PC-3 (cell line): ENCODE data around the gene NTN1. TPM values are rescaled to one million over a fixed set of nuclear protein-coding genes. Genes with fewer than 3 reads are reported as not detected.

Experiments
- ATAC-seq: fragments of 200-7000 bp; cut with Tn5 transposase; 2 replicates; pipeline ENCODE4 v1.9.1; 2020; ENCODE audit warnings: mild to moderate bottlenecking, moderate library complexity
- BruUV-seq: library from RNA; stranded (reverse); fragments of 400-500 nt; replicated peaks from 2 replicates; lab custom pipeline; 2021; lab: Mats Ljungman, UMichigan
- CTCF ChIA-PET: fragments of 300-600 bp; sonication (Branson Sonifier 250); formaldehyde crosslinking; loops from one replicate; lab custom pipeline; 2022; ENCODE audit warnings: antibody characterized with exemption; lab: Charles Lee
- POLR2A ChIA-PET: fragments of 300-600 bp; sonication (Branson Sonifier 250); formaldehyde crosslinking; loops from one replicate; lab custom pipeline; 2022; ENCODE audit warnings: antibody characterized with exemption; ENCODE audit not compliant: unreplicated experiment; lab: Charles Lee
- DNase-seq: peaks from one replicate; pipeline ENCODE4 v3.0.0-alpha.2; 2015
- H2AFZ ChIP-seq: fragments of 300-600 bp; sonication (generic); 2 replicates; pipeline ENCODE4 v1.6.0; 2016; ENCODE audit warnings: antibody characterized with exemption, low read length
- H3F3A ChIP-seq: fragments of 300-600 bp; sonication (generic); one replicate; pipeline ENCODE4 v1.6.0; 2017; ENCODE audit warnings: antibody characterized with exemption, low read length, control low read depth, mild to moderate bottlenecking; ENCODE audit not compliant: unreplicated experiment
- H3K27ac ChIP-seq: fragments of 300-600 bp; sonication (generic); 2 replicates; pipeline ENCODE4 v1.5.1; 2016; ENCODE audit warnings: mild to moderate bottlenecking, low read length
- H3K27me3 ChIP-seq: fragments of 300-600 bp; sonication (generic); 2 replicates; pipeline ENCODE4 v1.6.1; 2016; ENCODE audit warnings: low read length, mixed read lengths
- H3K36me3 ChIP-seq: fragments of 300-600 bp; sonication (generic); 2 replicates; pipeline ENCODE4 v1.6.1; 2016; ENCODE audit warnings: low read depth, mixed run types, low read length, mixed read lengths
- H3K4me1 ChIP-seq: fragments of 300-600 bp; sonication (generic); 2 replicates; pipeline ENCODE4 v1.5.1; 2016; ENCODE audit warnings: low read length; ENCODE audit not compliant: insufficient read depth
- H3K4me2 ChIP-seq: fragments of 300-600 bp; sonication (generic); 2 replicates; pipeline ENCODE4 v1.6.0; 2016; ENCODE audit warnings: low read length
- H3K4me3 ChIP-seq: fragments of 300-600 bp; sonication (generic); 2 replicates; pipeline ENCODE4 v1.5.1; 2016; ENCODE audit warnings: mild to moderate bottlenecking, low read length, mixed read lengths
- H3K79me2 ChIP-seq: fragments of 300-600 bp; sonication (generic); 2 replicates; pipeline ENCODE4 v1.6.1; 2017; ENCODE audit warnings: low read length, mixed read lengths
- H3K9ac ChIP-seq: fragments of 300-600 bp; sonication (generic); 2 replicates; pipeline ENCODE4 v1.6.0; 2016; ENCODE audit warnings: mild to moderate bottlenecking, low read length
- H3K9me2 ChIP-seq: fragments of 300-600 bp; sonication (generic); replicated peaks from 2 replicates; pipeline ENCODE4 v1.6.1; 2016; ENCODE audit warnings: mixed run types, low read length, mixed read lengths
- H3K9me3 ChIP-seq: fragments of 300-600 bp; sonication (generic); 2 replicates; pipeline ENCODE4 v1.6.1; 2016; ENCODE audit warnings: low read length, mixed read lengths
- H4K20me1 ChIP-seq: fragments of 300-600 bp; sonication (generic); 2 replicates; pipeline ENCODE4 v1.6.1; 2016; ENCODE audit warnings: low read length, mixed read lengths
- CTCF ChIP-seq: fragments of 300-600 bp; sonication (generic); conservative IDR thresholded peaks from 2 replicates; pipeline ENCODE4 v1.5.1; 2017; ENCODE audit warnings: antibody characterized with exemption, low read depth, mild to moderate bottlenecking, low read length
- EZH2 ChIP-seq: fragments of 300-600 bp; sonication (generic); IDR thresholded peaks from one replicate; pipeline ENCODE4 v1.6.1; 2017; ENCODE audit warnings: antibody characterized with exemption, mild to moderate bottlenecking, low read length; ENCODE audit not compliant: unreplicated experiment
- EZH2phosphoT487 ChIP-seq: fragments of 300-600 bp; sonication (generic); IDR thresholded peaks from 2 replicates; pipeline ENCODE4 v1.6.1; 2018; ENCODE audit warnings: mild to moderate bottlenecking, antibody characterized with exemption, low read length, borderline replicate concordance
- intact Hi-C: fragments of 100-400 bp; cut with micrococcal nuclease; formaldehyde crosslinking; loops from 2 replicates; pipeline ENCODE4 v1.9.0; 2023
- total RNA-seq: library from RNA; depleted of rRNA; stranded (reverse); fragments of >200 nt; gene quantifications from 2 replicates; pipeline ENCODE4 v1.2.3, GENCODE V29; 2014

The NTN1 gene
- total RNA-seq, 1 experiment from 2014 or later = 0.22 TPM

GRCh38 chr17:9021992-9022572, 772 bp downstream of the NTN1 start:
- peaks cover 21% of the 10 kb centered on the region for H3K27me3 ChIP-seq
- intact Hi-C loops = no loop called here
- POLR2A ChIA-PET = no interaction called here

GRCh38 chr17:9022573-9023391, 1.5 kb downstream of the NTN1 start:
- H3K4me1 ChIP-seq = no peaks in the 10 kb centered on the region
- no peak overlapping the region for H3K4me3 ChIP-seq
- no peak for ATAC-seq
- no peaks in the 10 kb centered on the region for H4K20me1 ChIP-seq
- H2AFZ ChIP-seq = no peak overlapping the region
- no peak for DNase-seq
- H3K27ac ChIP-seq = no peak overlapping the region
- H3F3A ChIP-seq = no peaks in the 10 kb centered on the region
- H3K9me2 ChIP-seq = no peaks in the 10 kb centered on the region
- ChIA-PET CTCF (no interaction called here), POLR2A (no interaction called here)
- no peak for TF ChIP-seq EZH2
- no peak for TF ChIP-seq CTCF
- TF ChIP-seq EZH2phosphoT487 = no peak
- H3K4me2 ChIP-seq = no peak overlapping the region
- H3K79me2 ChIP-seq = no peaks in the 10 kb centered on the region
- H3K27me3 ChIP-seq = peaks cover 21% of the 10 kb centered on the region
- intact Hi-C loops = no loop called here
- H3K36me3 ChIP-seq = no peaks in the 10 kb centered on the region
- H3K9me3 ChIP-seq = no peaks in the 10 kb centered on the region
- no peak overlapping the region for H3K9ac ChIP-seq
- no TSS peak for BruUV-seq

More at GRCh38 chr17:9021992-9022572, 772 bp downstream of the NTN1 start:
- H3K27ac ChIP-seq = no peak overlapping the region
- DNase-seq (no peak), ATAC-seq (no peak)
- H4K20me1 ChIP-seq = no peaks in the 10 kb centered on the region
- TF ChIP-seq CTCF (no peak), EZH2 (no peak), EZH2phosphoT487 (no peak; the same call in 1 of the 2 replicates)
- H3K79me2 ChIP-seq = no peaks in the 10 kb centered on the region
- no peak overlapping the region for H2AFZ ChIP-seq
- peak overlapping the region; percentile 77 for H3K4me2 ChIP-seq
- H3K4me3 ChIP-seq = peak overlapping the region; percentile 60
- no peaks in the 10 kb centered on the region for H3K4me1 ChIP-seq
- H3K9ac ChIP-seq = no peak overlapping the region
- no peaks in the 10 kb centered on the region for H3K36me3 ChIP-seq
- CTCF ChIA-PET = no interaction called here
- H3K9me2 ChIP-seq = no peaks in the 10 kb centered on the region
- no peaks in the 10 kb centered on the region for H3K9me3 ChIP-seq
- no TSS peak for BruUV-seq
- no peaks in the 10 kb centered on the region for H3F3A ChIP-seq
